Activated CD4-positive, alpha-beta T cell treated with anti-CD3 and anti-CD28 coated beads, Interleukin-2, amount 50 U/mL, for 48 hours (primary cell): ENCODE results near the gene PTPRN2.
"Not testable (repeated sequence)": the region's sequence is repeated elsewhere in the genome, so short reads cannot be mapped to it uniquely, and the experiment has no call there.

ENCODE experiments used
- DNase-seq, 2 experiments: peaks; one replicate each; pipeline ENCODE4 v3.0.0-alpha.2; 2020

PTPRN2 gene

DNA sequence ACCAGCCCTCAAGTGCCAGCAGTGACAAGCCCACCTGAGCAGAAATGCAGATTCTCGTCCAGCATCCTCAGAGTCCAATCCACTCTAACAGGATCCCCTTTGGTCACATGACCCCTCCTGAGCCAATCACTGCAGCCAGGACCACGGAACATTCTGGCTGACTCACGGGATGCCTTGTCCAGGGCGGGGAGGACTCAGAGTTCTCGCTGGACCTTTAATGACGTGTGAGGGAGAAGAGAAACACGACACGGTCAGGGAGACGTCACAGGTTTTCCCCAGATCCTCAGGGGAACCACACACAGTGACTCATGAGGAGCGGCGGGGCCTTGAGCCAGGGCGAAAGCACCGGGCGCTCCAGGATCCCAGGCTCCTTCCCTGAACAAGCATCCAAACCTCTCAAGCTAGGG lies 155.7 kb downstream of the PTPRN2 start:
- no peak for DNase-seq

DNA sequence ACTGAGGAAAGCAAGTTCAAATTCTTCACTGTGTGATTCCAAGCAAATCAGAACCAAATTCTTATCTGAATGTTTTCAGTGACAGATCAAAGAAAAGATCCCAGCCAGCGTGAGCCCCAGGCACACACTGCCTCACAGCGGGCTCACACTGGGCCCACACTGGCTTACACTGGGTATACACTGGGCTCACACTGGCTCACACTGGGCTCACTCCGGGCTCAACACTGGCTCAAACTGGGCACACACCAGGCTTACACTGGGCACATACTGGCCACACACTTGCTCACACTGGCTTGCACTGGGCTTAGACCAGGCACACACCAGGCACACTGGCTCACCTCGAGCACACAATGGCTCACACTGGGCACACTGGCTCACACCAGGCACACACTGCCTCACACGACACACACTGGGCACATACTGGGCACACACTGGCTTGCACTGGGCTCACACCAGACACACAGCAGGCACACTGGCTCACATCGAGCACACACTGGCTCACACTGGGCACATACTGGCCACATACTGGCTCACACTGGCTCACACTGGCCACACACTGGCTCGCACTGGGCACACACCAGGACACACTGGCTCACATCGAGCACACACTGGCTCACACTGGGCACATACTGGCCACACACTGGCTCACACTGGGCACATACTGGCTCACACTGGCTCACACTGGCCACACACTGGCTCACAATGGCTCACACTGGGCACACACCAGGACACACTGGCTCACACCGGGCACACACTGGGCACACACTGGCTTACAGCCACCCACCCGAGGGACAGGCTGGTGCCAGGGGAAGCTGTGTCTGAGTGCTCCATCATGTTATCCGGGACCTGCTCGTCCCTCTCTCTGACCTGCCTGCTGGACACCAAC lies 156.3 kb downstream of the PTPRN2 start:
- DNase-seq, result no peak

DNA sequence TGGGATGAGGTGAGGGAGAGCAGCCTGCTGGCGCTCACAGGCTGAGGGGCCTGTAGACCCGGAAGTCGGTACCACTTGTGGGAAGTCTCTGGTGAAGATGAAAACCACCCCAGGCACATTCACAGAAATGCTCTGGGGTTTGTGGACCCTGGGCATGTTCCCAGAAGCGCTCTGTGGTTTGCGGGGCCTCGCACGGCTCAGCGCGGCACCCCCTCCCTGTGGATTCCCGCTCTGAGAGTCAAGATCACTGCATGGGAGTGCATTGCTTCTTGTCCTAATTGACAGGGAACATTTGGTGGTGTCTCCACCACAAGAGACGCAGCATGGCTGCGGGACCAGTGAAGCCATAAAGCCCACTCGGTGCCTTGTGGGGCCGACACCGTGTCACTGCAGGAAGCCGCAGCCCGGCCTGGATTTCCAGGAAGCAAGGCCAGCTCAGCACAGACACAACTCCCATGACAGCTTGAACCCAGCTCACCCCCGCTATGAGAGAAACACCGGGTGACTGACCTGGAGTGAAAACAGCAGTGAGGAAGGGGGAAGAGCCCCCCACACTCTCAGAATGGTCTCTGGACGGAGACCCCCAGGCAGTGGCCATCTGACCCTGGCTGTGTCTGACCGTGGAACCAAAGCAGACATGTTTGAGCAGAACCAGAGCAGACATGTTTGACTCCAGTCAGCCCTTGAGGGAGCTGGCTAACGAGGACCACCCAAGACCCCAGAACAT lies 157.2 kb downstream of the PTPRN2 start:
- no peak for DNase-seq

DNA sequence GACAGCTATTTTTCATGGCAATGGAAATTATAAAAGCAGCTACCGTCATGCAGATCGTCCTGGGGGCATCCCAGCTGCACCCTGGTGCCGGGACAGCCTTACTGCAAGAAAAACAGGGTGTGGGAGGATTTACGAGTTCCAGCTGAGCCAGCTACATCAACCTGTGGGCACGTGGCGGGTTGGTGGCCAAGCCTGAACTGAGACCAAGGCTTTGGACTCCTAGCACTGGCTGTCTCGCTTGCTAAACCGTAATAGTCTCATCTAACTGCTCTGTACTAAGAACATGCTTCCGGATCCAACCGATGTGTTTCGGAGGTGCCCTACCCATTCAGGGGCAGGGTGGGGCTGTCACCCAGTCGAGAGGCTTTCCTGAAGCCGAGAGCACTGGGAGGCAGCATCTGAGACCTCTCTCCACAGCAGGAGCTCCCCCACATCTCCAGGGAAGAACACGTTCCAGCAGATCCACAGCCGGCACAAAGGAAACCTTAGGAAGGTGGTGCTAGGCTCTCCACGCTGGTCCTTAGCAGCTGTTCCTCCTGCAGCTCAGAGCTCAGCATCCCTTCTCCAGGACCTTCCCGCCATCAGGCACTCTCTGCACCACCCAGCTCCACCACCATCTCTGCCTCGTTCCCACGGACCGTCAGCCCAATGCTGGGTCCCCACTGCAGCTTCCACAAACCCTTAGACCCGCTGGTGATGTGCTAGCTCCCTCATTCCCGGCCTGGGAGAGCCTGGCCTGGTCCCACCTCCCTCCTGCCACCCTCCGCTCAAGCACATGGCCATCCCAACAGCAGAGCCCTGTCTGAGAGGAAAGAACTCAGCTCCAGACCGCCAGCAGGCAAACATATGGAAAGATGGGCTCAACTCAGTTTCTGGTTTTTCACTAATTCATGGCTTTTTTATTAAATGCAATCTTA lies 158.5 kb downstream of the PTPRN2 start:
- no peak for DNase-seq

DNA sequence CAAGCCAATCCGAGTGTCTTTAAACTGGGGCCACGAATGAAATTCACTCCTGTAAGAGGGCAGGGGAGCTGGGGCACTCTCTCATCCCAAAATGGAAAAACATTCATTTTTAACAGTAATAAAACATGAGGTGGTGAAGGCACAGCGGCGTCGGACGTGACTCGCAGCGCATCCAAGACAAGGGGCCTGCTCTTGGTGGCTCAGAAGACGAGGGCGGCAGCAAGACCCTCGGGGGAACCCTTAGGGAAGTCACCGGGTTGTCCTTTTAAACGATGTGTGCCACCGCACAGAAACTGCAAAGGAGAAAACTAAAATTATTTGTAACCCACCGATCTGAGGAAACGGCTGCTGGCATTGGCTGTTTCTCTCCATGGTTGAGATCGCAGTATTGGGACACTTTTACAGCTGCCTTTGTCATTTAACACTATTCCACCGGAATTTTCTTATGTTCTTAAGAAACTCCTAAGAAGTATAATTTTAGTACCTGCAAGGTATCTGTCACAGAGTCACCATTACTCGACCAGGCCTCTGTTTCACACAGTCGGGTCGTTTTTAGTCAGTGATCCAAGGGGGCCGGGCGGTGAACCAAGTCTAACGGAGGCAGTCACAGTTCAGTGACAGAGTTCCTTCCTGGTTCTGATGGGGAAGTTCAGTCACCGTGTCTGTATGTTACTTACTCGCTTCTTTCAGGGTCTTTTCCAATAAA lies 159.3 kb downstream of the PTPRN2 start:
- no peak for DNase-seq

DNA sequence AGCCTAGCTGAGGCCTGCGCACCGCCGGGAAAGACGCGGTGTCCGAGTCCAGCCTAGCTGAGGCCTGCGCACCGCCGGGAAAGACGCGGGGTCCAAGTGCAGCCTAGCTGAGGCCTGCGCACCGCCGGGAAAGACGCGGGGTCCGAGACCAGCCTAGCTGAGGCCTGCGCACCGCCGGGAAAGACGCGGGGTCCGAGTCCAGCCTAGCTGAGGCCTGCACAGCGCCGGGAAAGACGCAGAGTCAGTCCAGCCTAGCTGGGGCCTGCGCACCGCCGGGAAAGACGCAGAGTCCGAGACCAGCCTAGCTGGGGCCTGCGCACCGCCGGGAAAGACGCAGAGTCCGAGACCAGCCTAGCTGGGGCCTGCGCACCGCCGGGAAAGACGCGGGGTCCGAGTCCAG lies 161.9 kb downstream of the PTPRN2 start:
- not testable (repeated sequence) for DNase-seq

DNA sequence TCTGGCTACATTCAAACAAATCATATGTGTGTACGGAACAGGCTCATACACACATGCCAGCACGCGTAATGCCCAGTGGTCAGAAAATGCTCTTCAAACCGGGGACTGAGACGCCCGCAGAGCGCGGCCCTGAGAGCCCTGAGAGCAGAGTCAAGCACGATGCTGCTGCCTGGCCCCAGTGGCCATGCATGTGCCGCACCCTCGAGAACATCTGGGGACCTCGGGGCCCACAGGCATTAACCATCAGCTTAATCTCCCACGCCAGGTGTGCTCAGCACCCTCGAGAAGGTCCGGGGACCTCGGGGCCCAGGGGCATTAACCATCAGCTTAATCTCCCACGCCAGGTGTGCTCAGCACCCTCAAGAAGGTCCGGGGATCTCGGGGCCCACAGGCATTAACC lies 163.1 kb downstream of the PTPRN2 start:
- no peak for DNase-seq

DNA sequence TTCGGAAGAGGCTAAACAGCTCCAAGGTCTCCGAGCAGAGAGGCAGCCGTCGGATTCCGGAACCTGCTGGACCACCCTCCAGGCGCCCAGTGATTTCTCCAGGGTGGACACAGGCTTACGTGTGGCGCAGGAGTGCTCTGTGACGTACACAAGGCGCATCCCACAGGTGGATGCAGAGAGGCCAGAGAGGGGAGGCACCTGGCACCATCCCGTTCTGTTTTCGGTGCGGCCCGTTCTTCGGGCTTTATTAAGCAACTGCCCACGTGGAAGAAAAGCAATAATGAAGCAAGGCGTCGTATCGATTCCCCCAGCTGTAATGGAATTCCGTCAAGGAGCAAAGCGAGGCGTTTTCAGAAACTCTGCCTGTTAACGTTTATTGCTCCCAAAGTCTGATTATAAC lies 163.6 kb downstream of the PTPRN2 start:
- no peak for DNase-seq

DNA sequence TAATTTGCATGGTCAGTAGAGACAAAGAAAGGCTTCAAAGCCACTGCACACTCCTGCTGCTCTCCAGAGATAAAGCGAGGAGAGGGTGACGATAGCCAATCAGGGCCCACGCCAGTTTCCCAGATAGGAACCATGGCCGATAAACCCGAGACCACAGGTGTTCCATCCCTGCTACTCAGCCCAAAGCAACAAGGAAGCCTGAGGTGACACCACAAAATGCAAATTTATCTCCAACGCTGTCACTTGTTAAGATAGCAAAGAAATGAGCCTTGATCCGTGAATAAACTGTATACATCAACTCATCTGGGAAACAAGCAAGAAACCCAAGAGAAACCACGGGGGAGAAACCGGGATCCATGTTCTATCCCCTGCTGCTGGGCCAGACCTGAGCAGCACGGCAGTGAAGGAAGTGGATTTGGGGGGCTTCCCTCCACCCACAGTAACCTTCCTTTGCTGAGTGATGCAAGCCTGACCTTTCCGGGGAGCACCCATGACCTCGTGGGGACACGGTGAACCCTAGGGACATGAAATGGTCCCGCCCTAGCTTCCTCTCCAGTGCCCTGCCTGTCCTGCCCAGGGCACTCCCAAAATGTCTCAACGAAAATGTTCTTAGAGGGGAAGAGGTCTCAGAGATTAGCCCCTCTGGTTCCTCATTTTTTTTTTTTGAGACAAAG lies 164.6 kb downstream of the PTPRN2 start:
- no peak for DNase-seq

DNA sequence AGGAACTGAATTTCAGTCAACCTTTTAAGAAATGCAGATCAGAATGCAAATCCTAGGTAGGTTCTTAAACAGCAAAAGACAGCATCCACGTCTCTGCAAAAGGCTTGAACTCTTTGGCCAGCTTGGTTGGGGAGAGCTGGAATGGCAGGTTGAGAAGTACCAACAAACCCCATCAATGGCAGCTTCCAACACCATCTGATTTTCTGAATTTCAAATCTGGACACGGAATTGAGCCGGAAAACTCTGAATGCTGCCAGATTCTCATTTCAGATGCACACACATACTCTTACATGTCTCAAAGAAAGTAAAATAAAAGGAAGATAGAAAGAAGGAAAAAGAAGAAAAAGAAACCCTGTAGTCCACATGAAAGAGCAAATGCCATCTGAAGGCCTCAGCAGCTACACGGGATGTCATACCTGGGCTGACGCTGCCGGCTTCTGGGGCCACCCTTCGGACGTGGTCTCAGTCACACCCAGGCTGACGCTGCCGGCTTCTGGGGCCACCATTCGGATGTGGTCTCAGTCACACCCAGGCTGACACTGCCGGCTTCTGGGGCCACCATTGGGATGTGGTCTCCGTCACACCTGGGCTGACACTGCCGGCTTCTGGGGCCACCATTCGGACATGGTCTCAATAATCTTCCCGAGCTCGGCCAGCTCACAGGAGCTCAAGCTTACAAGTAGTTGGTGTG lies 165.3 kb downstream of the PTPRN2 start:
- no peak for DNase-seq

DNA sequence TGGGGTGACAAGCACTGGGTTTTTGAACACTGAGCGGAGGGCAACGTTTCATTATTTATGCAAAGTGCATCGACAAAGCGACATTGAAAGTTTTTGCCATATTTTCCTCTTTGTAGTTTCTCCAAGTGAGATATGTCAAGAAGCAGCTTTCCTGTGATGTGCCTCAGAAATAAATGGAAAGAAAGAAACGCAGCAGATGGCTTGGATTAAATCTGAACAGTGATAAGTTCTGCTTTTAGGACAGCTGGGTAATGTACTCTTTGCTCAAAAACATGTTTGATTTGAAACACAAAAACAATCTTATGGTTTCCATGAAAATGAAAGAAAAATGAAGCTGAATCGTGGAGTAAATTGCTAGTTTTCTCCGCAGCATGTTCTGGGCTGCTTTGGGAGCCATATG lies 166.3 kb downstream of the PTPRN2 start:
- DNase-seq, result no peak

DNA sequence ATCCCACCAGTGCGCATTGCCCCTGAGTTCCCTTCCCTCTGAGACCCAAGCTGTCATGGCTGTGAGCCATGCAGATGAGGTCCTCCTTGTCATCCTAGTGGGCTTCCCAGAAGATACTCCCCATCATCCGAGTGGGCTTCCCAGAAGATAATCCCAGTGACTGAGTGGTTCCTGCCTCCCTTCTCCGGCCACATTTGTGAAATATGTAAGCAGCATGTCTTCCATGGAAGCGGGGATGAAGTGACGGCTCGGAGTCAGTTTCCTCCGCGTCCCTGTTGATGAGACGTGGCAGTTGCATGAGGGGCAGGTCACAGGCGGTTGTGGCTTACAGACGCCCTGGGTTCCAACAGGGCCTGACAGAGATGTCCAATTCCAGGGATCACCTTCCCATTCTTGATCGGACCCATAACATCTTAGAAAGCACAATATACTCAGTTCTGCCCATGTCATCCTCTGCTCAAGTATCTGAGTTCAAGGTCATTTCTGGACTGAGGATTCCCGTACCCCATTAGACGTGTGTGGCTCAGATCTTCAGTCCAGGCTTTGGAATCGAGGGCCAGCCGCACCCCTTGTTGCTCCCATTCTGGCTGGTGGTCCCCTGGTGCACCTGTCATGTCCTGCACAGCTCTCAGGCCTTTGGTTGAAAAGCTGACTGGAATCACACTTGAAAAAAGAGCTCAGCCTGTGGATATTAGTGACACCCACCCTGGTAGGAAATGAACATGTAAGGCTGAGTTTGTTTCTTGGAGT lies 166.9 kb downstream of the PTPRN2 start:
- DNase-seq, result no peak

DNA sequence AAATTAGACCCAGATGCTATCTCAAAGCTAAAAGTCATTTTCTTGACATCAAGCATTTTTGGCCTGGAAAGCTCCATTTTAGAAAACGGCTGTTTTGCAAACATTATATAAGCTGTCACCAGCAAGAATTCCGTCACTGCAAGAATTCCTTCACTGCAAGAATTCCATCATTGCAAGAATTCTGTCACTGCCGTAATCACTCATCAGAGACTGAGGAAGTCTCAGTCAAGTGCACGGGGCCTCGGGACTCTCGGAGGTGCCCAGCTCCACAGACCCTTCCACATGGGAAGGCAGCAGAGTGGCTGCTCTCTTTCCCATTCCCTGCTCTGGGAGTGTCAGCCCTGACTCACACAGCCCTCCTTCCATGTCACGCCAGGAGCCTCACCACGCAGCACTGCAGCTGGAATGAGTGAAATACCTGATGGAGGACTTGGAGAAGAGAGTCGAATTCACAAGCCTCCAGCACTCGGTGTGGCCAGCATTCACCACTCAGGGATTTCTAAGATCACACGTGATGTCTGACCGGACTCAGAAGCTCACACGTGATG lies 168.3 kb downstream of the PTPRN2 start:
- DNase-seq, result no peak

DNA sequence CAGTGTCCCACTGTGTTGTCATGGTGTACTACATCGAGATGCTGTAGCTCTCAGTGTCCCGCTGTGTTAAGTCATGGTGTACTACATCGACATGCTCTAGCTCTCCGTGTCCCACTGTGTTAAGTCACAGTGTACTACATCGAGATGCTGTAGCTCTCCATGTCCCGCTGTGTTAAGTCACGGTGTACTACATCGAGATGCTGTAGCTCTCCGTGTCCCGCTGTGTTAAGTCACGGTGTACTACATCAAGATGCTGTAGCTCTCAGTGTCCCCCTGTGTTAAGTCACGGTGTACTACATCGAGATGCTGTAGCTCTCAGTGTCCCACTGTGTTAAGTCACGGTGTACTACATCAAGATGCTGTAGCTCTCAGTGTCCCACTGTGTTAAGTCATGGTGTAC lies 169.2 kb downstream of the PTPRN2 start:
- not testable (repeated sequence) for DNase-seq

DNA sequence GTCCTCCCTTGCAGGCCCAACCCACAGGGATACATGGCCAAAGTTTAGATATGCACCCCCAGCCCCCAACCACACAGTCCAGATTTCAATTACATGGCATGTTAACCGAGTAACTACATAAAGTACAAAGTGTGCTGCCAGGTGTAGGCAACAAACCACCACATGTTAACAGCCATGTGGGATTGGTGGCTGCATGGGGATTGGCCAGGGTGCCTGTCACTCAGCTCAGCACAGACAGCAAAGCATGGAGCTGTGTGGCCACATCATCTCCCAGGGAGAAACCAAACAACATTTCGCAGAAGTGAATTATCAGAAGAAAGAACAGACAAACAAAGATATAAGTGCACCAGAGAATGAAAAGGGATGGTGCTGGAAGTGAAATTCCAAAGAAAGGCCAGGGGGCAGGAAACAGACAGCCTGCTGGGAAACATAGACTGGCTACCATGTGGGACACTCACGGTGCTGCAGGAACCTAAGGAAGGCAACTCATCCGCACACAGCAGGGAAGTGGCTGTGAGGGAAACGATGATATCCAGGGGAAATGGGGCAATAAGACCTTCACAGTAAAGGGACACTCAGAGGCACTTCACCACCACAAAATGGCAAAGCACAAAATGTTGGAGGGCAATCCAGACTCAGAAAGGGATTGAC lies 171.2 kb downstream of the PTPRN2 start:
- no peak for DNase-seq

DNA sequence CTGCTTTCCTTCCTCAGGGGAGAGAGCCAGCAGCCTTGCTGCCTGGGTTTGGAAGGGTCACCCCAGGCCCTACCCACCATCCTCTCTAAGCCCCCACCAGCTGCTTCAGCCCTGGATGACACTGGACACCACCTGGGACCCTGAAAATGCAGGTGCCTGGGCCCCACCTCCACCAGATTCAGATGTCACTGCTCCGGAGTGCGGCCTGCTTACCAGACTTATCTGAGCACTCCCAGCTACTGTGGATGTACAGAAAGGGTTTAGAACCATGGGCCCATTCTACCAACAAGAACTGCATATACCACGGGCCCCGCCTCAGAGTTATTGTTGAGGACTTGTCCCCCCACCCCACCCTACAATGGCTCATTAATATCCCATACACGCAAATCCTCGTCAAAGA lies 172.3 kb downstream of the PTPRN2 start:
- DNase-seq, result no peak

DNA sequence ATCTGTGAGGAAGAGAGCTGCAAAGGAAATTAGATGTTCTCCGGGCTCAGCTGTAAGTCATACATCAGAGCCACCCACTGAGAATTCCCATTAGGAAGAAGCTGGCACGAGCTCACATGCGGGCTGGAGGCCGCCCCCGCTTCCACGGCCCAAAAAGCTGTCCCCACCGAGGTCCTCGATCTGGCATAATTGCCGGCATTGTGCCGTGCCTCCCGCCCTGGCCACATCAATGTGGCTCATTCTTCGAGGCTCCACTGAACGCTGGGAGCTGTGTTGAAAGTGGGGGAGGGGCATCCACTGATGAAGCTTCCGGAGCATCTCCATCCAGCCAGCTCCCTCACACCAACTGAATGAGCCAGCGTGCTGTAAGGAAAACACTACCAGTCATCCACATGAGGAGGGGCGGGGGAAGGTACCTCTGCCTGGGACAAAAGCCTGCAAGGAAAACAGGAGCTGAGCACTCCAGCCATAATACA lies 173.1 kb downstream of the PTPRN2 start:
- DNase-seq, result no peak

DNA sequence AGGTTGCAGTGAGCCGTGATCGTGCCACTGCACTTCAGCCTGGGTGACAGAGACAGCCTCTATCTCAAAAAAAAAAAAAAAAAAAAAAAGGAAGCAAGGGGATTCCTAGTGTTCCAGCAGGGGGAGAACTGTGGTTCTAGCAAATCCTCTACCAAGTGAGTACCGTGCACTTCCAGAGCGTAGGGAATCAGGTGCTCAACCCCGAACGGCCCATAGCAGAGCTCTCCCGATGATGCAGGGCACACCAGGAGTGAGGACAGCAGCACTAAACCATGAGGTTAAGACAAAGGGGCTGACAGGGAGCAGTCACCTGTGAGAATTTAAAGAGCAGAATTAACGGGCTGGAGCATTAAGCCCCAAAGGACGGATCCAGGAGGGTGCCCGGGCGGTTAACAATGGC lies 173.6 kb downstream of the PTPRN2 start:
- DNase-seq, result no peak

DNA sequence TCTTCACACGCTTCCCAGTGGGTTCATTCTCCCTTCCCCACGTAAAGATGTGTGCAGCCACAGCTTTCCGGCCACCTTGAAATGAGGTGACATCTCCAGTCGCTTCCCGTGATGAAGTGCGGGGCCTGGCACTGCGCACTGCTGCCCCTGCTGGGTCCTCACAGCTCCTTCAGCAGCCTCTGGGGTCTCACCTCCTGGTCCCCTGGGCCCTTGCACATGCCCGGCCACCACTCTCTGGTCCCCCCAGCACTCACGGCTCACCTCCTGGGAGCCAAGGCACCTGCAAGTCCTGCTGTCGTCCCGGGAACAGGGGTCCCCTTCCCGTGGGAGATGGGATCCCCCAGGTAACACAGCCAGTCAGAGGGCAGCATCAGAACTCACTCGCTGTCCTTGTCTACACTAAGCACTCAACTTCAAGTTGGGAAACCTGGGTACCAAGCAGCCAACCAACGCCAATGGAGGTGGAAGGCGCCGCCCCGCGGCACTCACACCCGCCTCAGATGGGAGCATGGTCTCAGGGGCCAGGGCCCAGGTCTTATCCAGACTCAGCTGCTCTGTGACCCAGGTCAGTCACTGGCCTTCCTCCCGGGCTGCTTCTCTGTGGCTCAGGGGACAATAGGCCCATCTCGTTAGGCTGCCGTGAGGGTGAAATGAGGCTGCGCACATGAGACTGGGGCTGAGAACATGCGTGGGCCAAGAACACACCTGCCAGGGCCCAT lies 176.2 kb downstream of the PTPRN2 start:
- no peak for DNase-seq
